Measurements from ENCODE around the gene TBX5. TPM values are rescaled to one million over a fixed set of nuclear protein-coding genes. Genes with fewer than 3 reads are reported as not detected.

TBX5 gene
- total RNA-seq, 1 donor from 2014 or later: not detected

DNA sequence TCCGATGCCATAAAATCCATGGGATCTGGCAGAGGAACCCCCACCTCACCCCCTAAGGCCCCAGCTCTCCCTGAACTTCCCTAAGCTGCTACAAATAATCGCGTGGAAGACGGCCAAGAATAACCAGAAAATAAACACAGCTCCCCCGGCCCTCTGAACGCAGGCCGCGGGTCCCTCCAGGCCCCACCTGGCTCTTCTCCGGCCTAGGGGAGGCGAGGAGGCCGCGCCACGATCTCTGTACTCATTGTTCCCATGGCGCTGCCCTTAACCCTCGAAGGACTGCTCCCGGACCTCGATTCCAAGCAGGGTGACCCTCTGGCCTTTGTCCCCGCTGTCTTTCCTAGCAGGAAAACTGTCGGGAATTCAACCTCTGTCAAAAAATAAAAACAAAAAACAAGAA lies 33.9 kb upstream of the TBX5 start:
- intact Hi-C loops (cut with DNase I): no loop called here
- no peaks in the 10 kb centered on the region for H3K36me3 ChIP-seq
- no peaks in the 10 kb centered on the region for H3K4me1 ChIP-seq
- peaks cover 4% of the 10 kb centered on the region for H3K27me3 ChIP-seq
- no peaks in the 10 kb centered on the region for H3K9me3 ChIP-seq
- DNase-seq (ENCODE audit: extremely low spot score in 2 of 2): no peak
- no peak for TF ChIP-seq POLR2AphosphoS5 (IDR thresholded peaks at IDR 0.05; ENCODE audit: insufficient read depth in 1 of 2, low read depth in 1 of 2)
- no peak for TF ChIP-seq POLR2A (IDR thresholded peaks at IDR 0.05)
- TF ChIP-seq, protein P1, sequence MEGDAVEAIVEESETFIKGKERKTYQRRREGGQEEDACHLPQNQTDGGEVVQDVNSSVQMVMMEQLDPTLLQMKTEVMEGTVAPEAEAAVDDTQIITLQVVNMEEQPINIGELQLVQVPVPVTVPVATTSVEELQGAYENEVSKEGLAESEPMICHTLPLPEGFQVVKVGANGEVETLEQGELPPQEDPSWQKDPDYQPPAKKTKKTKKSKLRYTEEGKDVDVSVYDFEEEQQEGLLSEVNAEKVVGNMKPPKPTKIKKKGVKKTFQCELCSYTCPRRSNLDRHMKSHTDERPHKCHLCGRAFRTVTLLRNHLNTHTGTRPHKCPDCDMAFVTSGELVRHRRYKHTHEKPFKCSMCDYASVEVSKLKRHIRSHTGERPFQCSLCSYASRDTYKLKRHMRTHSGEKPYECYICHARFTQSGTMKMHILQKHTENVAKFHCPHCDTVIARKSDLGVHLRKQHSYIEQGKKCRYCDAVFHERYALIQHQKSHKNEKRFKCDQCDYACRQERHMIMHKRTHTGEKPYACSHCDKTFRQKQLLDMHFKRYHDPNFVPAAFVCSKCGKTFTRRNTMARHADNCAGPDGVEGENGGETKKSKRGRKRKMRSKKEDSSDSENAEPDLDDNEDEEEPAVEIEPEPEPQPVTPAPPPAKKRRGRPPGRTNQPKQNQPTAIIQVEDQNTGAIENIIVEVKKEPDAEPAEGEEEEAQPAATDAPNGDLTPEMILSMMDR (IDR thresholded peaks at IDR 0.05): no peak
- no peak overlapping the region for H3K4me3 ChIP-seq
- no peak overlapping the region for H3K27ac ChIP-seq

DNA sequence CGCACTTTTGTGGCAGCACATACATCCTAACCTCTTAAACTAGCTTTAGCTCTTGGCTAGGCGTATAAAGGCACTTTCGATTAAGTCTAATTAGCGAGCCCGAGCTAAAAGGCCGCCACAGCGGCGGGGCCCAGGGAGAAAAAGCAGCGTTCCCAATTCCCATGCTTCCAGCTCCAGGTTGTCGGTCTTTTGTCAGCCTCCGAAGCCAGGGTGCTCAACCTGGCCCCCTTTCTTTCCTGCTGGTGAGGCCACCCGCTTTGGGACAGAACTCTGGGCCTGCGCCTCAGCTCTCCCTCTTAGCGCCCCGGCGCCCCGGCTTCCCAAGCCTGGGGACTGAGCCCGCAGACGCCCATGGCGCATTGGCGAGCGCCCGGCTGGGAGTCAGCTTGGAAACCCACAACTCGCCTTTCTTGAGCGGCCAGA lies 33.3 kb upstream of the TBX5 start:
- Histone ChIP-seq H3K4me3 (no peak overlapping the region), H3K9me3 (no peaks in the 10 kb centered on the region), H3K36me3 (no peaks in the 10 kb centered on the region), H3K4me1 (no peaks in the 10 kb centered on the region), H3K27me3 (peaks cover 4% of the 10 kb centered on the region), H3K27ac (no peak overlapping the region)
- no peak for DNase-seq (ENCODE audit: extremely low spot score in 2 of 2)
- TF ChIP-seq POLR2A (IDR thresholded peaks at IDR 0.05) (no peak), POLR2AphosphoS5 (IDR thresholded peaks at IDR 0.05; ENCODE audit: insufficient read depth in 1 of 2, low read depth in 1 of 2) (no peak)
- intact Hi-C loops (cut with DNase I): no loop called here

DNA sequence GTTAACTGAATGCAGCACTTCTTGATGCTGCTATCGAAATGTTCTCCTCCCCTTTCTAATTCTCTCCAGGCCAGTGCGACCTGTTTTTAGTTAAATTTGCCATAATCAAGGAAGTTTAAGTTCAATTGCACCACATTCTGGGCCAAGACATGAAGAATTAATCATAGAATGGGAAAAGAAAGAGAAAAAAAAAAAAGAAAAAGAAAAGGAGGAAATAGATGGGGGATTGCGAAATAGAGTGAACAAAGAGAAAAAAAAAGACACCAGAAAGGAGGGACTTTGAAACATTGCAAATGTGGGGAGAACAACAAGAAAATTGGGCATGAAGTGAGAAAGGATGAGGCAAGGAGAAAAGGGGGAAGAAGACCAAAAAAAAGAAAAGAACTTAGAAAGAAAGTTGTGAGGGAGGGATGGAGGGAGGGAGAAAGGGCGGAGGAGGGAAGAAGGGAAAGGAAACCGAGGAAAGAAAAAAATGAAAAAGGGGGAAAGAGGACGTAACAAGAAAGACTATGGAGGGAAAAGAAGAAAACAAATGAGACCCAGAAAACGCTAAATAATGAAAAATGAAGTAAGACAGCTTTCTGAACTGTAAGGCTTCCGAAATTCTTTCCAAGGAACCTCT lies 32.8 kb upstream of the TBX5 start:
- intact Hi-C loops (cut with DNase I): no loop called here
- TF ChIP-seq, protein P1 (IDR thresholded peaks at IDR 0.05): no peak
- TF ChIP-seq POLR2A (IDR thresholded peaks at IDR 0.05): no peak
- no peak for TF ChIP-seq POLR2AphosphoS5 (IDR thresholded peaks at IDR 0.05; ENCODE audit: insufficient read depth in 1 of 2, low read depth in 1 of 2)
- no peak overlapping the region for H3K4me3 ChIP-seq
- H3K9me3 ChIP-seq: no peaks in the 10 kb centered on the region
- no peak for DNase-seq (ENCODE audit: extremely low spot score in 2 of 2)
- H3K4me1 ChIP-seq: no peaks in the 10 kb centered on the region
- H3K36me3 ChIP-seq: no peaks in the 10 kb centered on the region
- peaks cover 4% of the 10 kb centered on the region for H3K27me3 ChIP-seq
- H3K27ac ChIP-seq: no peak overlapping the region

DNA sequence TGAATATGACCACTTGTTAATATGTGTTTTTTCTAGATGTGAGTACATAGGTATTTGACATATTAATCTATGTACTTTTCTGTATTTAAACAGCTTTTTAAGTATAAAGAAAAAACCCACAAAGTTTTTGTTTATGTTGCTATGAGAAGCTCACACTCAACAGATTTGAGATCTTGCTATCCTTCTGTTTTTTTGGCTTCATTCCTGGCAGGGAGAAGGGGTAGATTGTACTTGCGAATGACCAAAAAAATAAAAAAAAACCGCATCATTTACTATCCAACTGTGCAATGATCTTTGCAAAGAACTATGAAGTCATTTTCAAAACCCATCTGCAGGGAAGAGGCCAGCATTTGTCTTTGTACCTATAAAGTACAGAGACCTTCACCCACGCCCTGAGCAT lies 28.4 kb upstream of the TBX5 start:
- H3K4me1 ChIP-seq: no peaks in the 10 kb centered on the region
- intact Hi-C loops (cut with DNase I): no loop called here
- peaks cover 4% of the 10 kb centered on the region for H3K27me3 ChIP-seq
- TF ChIP-seq POLR2A (IDR thresholded peaks at IDR 0.05): no peak
- TF ChIP-seq, protein P1 (IDR thresholded peaks at IDR 0.05): no peak
- no peak for TF ChIP-seq POLR2AphosphoS5 (IDR thresholded peaks at IDR 0.05; ENCODE audit: insufficient read depth in 1 of 2, low read depth in 1 of 2)
- DNase-seq (ENCODE audit: extremely low spot score in 2 of 2): no peak
- H3K4me3 ChIP-seq: no peak overlapping the region
- H3K36me3 ChIP-seq: no peaks in the 10 kb centered on the region
- no peak overlapping the region for H3K27ac ChIP-seq
- no peaks in the 10 kb centered on the region for H3K9me3 ChIP-seq

DNA sequence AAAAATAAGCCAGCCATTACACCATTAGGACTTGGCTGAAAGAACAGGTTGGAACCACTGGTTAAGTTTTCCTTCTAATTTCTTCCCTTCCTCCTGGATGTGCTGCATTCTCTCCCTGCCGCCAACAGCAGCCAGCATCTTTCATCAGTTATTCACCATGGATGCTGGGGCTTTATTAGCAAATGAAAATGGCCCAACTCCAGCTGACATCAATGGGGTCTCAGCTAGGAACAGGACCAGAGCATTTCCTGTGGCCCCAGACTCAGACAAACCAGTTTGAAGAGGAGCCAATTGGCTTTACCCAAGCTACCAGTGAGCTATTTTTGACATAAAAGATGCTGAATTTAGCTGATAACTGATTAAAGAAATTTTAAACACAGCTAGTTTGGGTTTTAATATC lies 26.0 kb upstream of the TBX5 start:
- no peaks in the 10 kb centered on the region for H3K36me3 ChIP-seq
- H3K27me3 ChIP-seq: no peaks in the 10 kb centered on the region
- no peak overlapping the region for H3K4me3 ChIP-seq
- H3K9me3 ChIP-seq: no peaks in the 10 kb centered on the region
- no peak for DNase-seq (ENCODE audit: extremely low spot score in 2 of 2)
- H3K27ac ChIP-seq: no peak overlapping the region
- no peak for TF ChIP-seq POLR2AphosphoS5 (IDR thresholded peaks at IDR 0.05; ENCODE audit: insufficient read depth in 1 of 2, low read depth in 1 of 2)
- TF ChIP-seq, protein P1 (IDR thresholded peaks at IDR 0.05): no peak
- no peak for TF ChIP-seq POLR2A (IDR thresholded peaks at IDR 0.05)
- H3K4me1 ChIP-seq: no peaks in the 10 kb centered on the region
- intact Hi-C loops (cut with DNase I): no loop called here

All from vagina (tissue), 2 donors.